ENCODE data around the gene ZNF438.

- TF ChIP-seq CTCF (conservative IDR thresholded peaks at IDR 0.05) = no peak
- no peak for TF ChIP-seq ZFX (IDR thresholded peaks at IDR 0.05)
These were observed 100.6 kb downstream of the ZNF438 start for GRCh38 chr10:30931094-30931493.
